Vagina (tissue), 2 donors: ENCODE results near the gene USP34. TPM values are rescaled to one million over a fixed set of nuclear protein-coding genes. Genes with fewer than 3 reads are reported as not detected.

ENCODE experiments used
- DNase-seq, 2 donors: peaks; one replicate each; pipeline ENCODE4 v3.0.0-alpha.2; 2017; ENCODE audit errors: extremely low spot score in 2 of 2
- H3K27ac ChIP-seq: fragments of 200-600 bp; sonication (generic); one replicate; pipeline ENCODE4 v1.5.1; 2019
- H3K27me3 ChIP-seq: fragments of 200-600 bp; sonication (generic); one replicate; pipeline ENCODE4 v1.5.1; 2019
- H3K36me3 ChIP-seq, 2 donors: fragments of 200-600 bp; sonication (generic); one replicate each; pipeline ENCODE4 v1.5.1; 2017 to 2019
- H3K4me1 ChIP-seq: fragments of 200-600 bp; sonication (generic); one replicate; pipeline ENCODE4 v1.5.1; 2019
- H3K4me3 ChIP-seq, 2 donors: fragments of 200-600 bp; sonication (generic); 1 replicate in 1 of 2; 2 replicates in 1 of 2; pipeline ENCODE4 v1.5.1; 2016 to 2019
- H3K9me3 ChIP-seq: fragments of 200-600 bp; sonication (generic); one replicate; pipeline ENCODE4 v1.5.1; 2019
- CTCF ChIP-seq, 3 experiments: fragments of 450-650 bp in 2 of 3; fragments of 200-600 bp in 1 of 3; sonication (generic) in 1 of 3; IDR thresholded peaks; one replicate each; pipeline ENCODE4 v1.5.1; 2017 to 2019; ENCODE audit warnings: antibody characterized with exemption in 3 of 3, mild to moderate bottlenecking in 2 of 3, moderate library complexity in 2 of 3
- POLR2A ChIP-seq, 2 donors: fragments of 450-650 bp; IDR thresholded peaks; one replicate each; pipeline ENCODE4 v1.6.1; 2017; ENCODE audit warnings: antibody characterized with exemption in 2 of 2, mild to moderate bottlenecking in 2 of 2, moderate library complexity in 2 of 2
- POLR2AphosphoS5 ChIP-seq, 2 donors: sonication (generic); formaldehyde crosslinking; IDR thresholded peaks; one replicate each; pipeline ENCODE4 v1.9.0; 2017; ENCODE audit warnings: antibody characterized with exemption in 2 of 2, mild to moderate bottlenecking in 2 of 2, low read depth in 1 of 2; ENCODE audit not compliant: insufficient read depth in 1 of 2
- intact Hi-C: fragments of 100-400 bp; cut with DNase I; formaldehyde crosslinking; loops from one replicate; pipeline ENCODE4 v1.15.1; 2023
- total RNA-seq: library from RNA; depleted of rRNA; stranded (reverse); fragments of >200 nt; gene quantifications from one replicate; pipeline ENCODE4 v1.2.3, GENCODE V29; 2016

The USP34 gene
- total RNA-seq, 1 donor from 2014 or later, result 117 TPM

- no peak overlapping the region for H3K4me3 ChIP-seq
- intact Hi-C loops, result no loop called here
- H3K27ac ChIP-seq, result no peak overlapping the region
- H3K4me1 ChIP-seq, result peaks cover 34% of the 10 kb centered on the region
- DNase-seq, result no peak
- H3K27me3 ChIP-seq, result no peaks in the 10 kb centered on the region
- H3K36me3 ChIP-seq, result no peaks in the 10 kb centered on the region
- no peaks in the 10 kb centered on the region for H3K9me3 ChIP-seq
- no peak for TF ChIP-seq CTCF (IDR thresholded peaks at IDR 0.05)
- no peak for TF ChIP-seq POLR2A (IDR thresholded peaks at IDR 0.05)
- TF ChIP-seq POLR2AphosphoS5 (IDR thresholded peaks at IDR 0.05; ENCODE audit: insufficient read depth in 1 of 2, low read depth in 1 of 2), result no peak
Measured at GRCh38 chr2:61419129-61419528, 51.8 kb downstream of the USP34 start.

- no peak for DNase-seq
- Histone ChIP-seq H3K36me3 (no peaks in the 10 kb centered on the region), H3K9me3 (no peaks in the 10 kb centered on the region), H3K4me1 (peaks cover 19% of the 10 kb centered on the region), H3K27me3 (no peaks in the 10 kb centered on the region), H3K27ac (no peak overlapping the region), H3K4me3 (no peak overlapping the region)
- TF ChIP-seq CTCF (IDR thresholded peaks at IDR 0.05) (no peak), POLR2AphosphoS5 (IDR thresholded peaks at IDR 0.05; ENCODE audit: insufficient read depth in 1 of 2, low read depth in 1 of 2) (no peak), POLR2A (IDR thresholded peaks at IDR 0.05) (no peak)
- intact Hi-C loops, result no loop called here
Measured at GRCh38 chr2:61416871-61417645, 53.8 kb downstream of the USP34 start.

- Histone ChIP-seq H3K4me3 (no peak overlapping the region), H3K9me3 (no peaks in the 10 kb centered on the region), H3K4me1 (peaks cover 15% of the 10 kb centered on the region), H3K27ac (no peak overlapping the region), H3K27me3 (no peaks in the 10 kb centered on the region), H3K36me3 (no peaks in the 10 kb centered on the region)
- DNase-seq, result no peak
- TF ChIP-seq CTCF (IDR thresholded peaks at IDR 0.05) (no peak), POLR2A (IDR thresholded peaks at IDR 0.05) (no peak), POLR2AphosphoS5 (IDR thresholded peaks at IDR 0.05; ENCODE audit: insufficient read depth in 1 of 2, low read depth in 1 of 2) (no peak)
- intact Hi-C loops, result no loop called here
Measured at GRCh38 chr2:61415265-61415664, 55.6 kb downstream of the USP34 start.

DNA sequence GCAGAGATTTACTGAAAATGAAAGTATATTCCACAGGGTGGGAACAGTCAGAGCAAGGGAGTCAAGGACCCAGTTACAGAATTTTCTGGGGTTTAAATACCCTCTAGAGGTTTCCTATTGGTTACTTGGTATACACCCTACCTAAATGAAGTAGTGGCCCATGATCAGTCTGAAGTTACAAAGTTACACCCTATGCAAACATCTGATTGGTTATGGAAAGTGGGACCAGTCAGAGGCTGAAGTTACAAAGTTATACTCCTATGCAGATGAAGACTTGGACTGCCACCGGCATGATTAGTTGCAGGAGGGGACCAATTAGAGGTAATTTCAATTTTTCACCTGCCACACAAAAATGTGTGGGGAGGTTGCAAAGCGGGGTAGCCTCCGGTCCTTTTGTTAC is 56.2 kb downstream of the USP34 start:
- no peak overlapping the region for H3K4me3 ChIP-seq
- H3K4me1 ChIP-seq, result peaks cover 15% of the 10 kb centered on the region
- no peaks in the 10 kb centered on the region for H3K27me3 ChIP-seq
- H3K9me3 ChIP-seq, result no peaks in the 10 kb centered on the region
- H3K36me3 ChIP-seq, result no peaks in the 10 kb centered on the region
- TF ChIP-seq POLR2A (IDR thresholded peaks at IDR 0.05) (no peak), CTCF (IDR thresholded peaks at IDR 0.05) (no peak), POLR2AphosphoS5 (IDR thresholded peaks at IDR 0.05; ENCODE audit: insufficient read depth in 1 of 2, low read depth in 1 of 2) (no peak)
- no peak for DNase-seq
- intact Hi-C loops, result no loop called here
- no peak overlapping the region for H3K27ac ChIP-seq

- TF ChIP-seq POLR2AphosphoS5 (IDR thresholded peaks at IDR 0.05; ENCODE audit: insufficient read depth in 1 of 2, low read depth in 1 of 2) (no peak), POLR2A (IDR thresholded peaks at IDR 0.05) (no peak), CTCF (IDR thresholded peaks at IDR 0.05) (no peak)
- Histone ChIP-seq H3K27me3 (no peaks in the 10 kb centered on the region), H3K9me3 (no peaks in the 10 kb centered on the region), H3K36me3 (no peaks in the 10 kb centered on the region), H3K4me3 (no peak overlapping the region), H3K4me1 (peaks cover 13% of the 10 kb centered on the region), H3K27ac (no peak overlapping the region)
- intact Hi-C loops, result no loop called here
- DNase-seq, result no peak
Measured at GRCh38 chr2:61411109-61411508, 59.8 kb downstream of the USP34 start.
